ENCODE results near the gene FAF1.
A peak's percentile ranks its signal among the peaks of the same experiment; 100 is the strongest.
"Not testable (repeated sequence)": the region's sequence is repeated elsewhere in the genome, so short reads cannot be mapped to it uniquely, and the experiment has no call there.

The FAF1 gene

DNA sequence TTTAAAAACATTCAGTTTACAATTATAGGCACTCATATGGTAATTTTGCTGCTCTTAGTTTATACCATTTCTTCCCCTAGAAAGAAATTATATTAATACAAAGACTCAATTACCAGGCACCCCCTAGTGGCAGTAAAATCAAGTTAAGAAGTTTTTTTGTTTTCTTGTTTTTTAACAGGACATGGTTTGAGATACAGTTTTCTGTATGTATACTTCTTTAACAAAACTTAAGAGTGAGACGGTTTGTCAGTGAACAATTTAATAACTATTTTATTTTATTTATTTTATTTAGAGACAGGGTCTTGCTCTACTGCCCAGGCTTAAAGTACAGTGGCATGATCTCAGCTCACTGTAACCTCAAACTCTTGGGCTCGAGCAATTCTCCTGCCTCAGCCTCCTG is 224.6 kb downstream of the FAF1 start:
- DNase-seq (ENCODE audit: low read depth, low spot score): no peak
- ChIA-PET POLR2A (no interaction called here), CTCF (interaction anchor here (0.7 to 2.9 kb wide), 19 partner anchors 10 to 454 kb away, joined by 3 to 15 read pairs (median 6); no protein-coding TSS in a partner anchor)
- H3K4me3 ChIP-seq (ENCODE audit: low read depth, low read length): no peak overlapping the region
- TF ChIP-seq, protein P1, sequence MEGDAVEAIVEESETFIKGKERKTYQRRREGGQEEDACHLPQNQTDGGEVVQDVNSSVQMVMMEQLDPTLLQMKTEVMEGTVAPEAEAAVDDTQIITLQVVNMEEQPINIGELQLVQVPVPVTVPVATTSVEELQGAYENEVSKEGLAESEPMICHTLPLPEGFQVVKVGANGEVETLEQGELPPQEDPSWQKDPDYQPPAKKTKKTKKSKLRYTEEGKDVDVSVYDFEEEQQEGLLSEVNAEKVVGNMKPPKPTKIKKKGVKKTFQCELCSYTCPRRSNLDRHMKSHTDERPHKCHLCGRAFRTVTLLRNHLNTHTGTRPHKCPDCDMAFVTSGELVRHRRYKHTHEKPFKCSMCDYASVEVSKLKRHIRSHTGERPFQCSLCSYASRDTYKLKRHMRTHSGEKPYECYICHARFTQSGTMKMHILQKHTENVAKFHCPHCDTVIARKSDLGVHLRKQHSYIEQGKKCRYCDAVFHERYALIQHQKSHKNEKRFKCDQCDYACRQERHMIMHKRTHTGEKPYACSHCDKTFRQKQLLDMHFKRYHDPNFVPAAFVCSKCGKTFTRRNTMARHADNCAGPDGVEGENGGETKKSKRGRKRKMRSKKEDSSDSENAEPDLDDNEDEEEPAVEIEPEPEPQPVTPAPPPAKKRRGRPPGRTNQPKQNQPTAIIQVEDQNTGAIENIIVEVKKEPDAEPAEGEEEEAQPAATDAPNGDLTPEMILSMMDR (IDR thresholded peaks at IDR 0.05; ENCODE audit: insufficient read depth, low read length, missing control alignments): peak; percentile 14

DNA sequence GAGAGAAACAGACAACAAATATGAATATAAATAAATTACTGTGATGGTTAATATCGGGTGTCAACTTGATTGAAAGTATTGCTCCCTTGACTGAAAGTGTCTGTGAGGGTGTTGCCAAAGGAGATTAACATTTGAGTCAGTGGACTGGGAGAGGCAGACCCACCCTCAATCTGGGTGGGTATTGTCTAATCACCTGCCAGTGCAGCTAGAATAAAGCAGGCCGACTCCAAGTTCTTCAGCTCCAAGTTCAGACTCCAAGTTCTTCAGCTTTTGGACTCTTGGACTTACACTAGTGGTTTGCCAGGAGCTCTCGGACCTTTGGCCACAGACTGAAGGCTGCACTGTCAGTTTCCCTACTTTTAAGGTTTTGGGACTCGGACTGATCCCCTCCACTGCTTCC is 232.5 kb downstream of the FAF1 start:
- POLR2A ChIA-PET; DNase-seq (ENCODE audit: low read depth, low spot score); H3K4me3 ChIP-seq (ENCODE audit: low read depth, low read length): not testable (repeated sequence)
- CTCF ChIA-PET: interaction anchor here (1.1 to 1.3 kb wide), 2 partner anchors 9 to 107 kb away, joined by 3 to 6 read pairs; no protein-coding TSS in a partner anchor

DNA sequence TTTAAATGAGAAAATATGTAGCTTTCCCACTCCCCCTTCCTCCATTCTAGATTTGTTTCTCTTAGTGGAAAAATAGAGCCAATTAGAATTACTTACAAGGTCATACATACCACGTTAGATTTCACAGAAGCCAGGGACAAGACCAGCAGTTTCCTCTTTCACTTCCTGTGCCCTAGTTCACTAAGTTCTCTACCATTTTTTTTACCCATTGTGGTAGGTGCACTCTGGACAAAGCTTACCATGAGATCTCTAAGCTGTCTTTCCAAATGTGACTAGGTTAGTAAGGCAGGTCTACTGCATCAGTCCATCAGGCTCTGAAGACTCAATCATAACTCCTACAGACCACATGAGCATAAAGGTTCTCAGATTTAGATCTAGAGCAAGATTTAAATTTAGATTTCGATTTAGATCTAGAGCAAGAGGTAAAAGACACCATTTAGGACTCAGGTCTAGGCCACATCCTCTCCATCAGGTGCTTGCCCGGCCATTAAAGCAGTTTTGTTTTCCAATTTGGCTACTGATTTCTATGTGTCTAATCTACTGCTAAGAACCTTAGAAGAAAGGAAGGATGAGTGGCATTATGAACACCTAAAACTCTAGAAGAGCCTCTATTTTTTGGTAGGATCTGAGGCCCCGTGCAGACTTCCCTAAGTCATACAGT is 235.3 kb downstream of the FAF1 start:
- H3K4me3 ChIP-seq (ENCODE audit: low read depth, low read length): no peak overlapping the region
- POLR2A ChIA-PET: no interaction called here

DNA sequence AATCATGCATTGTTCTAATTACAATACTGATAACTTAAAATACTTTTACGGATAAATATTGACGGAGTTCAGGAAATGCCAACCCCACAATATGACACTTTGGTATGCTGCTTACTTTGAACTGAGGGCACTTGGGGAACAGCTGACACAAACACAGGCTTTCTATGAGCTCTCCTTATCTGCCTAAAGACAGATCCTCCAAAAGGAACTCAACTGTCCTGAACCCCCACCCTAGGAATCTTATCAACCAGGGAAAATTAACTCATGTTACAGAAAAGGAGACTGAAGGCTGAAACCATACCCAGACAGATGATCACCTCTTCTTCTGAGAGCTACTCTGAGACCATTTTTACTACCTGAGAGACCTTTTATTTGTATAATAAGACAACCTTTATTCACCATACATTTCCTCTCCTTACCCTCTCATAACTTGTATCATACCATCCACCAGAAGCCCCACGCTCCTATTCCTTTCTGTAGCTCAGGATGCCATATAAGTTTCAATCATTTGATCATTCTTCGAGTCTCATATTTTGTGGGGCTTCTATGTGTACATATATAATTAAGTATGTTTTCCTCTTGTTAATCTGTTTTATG is 239.5 kb downstream of the FAF1 start:
- no peak for DNase-seq (ENCODE audit: low read depth, low spot score)
- no peak overlapping the region for H3K4me3 ChIP-seq (ENCODE audit: low read depth, low read length)
- TF ChIP-seq, protein P1 (IDR thresholded peaks at IDR 0.05; ENCODE audit: insufficient read depth, low read length, missing control alignments): no peak
- CTCF ChIA-PET: interaction anchor here (4.3 to 5.9 kb wide), 2 partner anchors 14 to 16 kb away, joined by 15 to 29 read pairs; no protein-coding TSS in a partner anchor
- POLR2A ChIA-PET: no interaction called here

More for the DNA sequence above, 235.3 kb downstream of the FAF1 start:
- CTCF ChIA-PET: interaction anchor here (1.0 to 2.0 kb wide), 2 partner anchors 10 kb away, joined by 3 to 11 read pairs; no protein-coding TSS in a partner anchor
- no peak for DNase-seq (ENCODE audit: low read depth, low spot score)
- TF ChIP-seq, protein P1 (IDR thresholded peaks at IDR 0.05; ENCODE audit: insufficient read depth, low read length, missing control alignments): no peak

DNA sequence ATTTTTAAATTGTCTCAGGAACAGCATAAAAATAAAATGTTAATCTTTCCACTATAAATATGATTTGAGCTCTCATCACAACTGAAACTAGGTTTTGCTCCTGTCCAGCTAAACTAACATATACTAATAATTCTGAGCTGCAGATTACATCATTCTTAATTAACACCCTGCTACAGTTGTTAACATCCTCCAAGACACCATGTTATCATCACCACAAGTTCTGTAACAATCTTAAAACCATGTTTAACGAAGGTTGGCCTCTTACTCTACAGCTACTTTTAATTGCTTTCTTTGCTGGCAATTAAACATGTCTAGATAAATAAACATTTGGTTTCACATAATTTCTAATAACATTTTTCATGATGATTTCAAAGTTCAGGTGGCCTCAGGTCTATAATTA is 240.9 kb downstream of the FAF1 start:
- TF ChIP-seq, protein P1 (IDR thresholded peaks at IDR 0.05; ENCODE audit: insufficient read depth, low read length, missing control alignments): no peak
- ChIA-PET CTCF (interaction anchor here (4.3 to 5.9 kb wide), 2 partner anchors 15 to 16 kb away, joined by 15 to 29 read pairs; no protein-coding TSS in a partner anchor), POLR2A (no interaction called here)
- DNase-seq (ENCODE audit: low read depth, low spot score): no peak
- H3K4me3 ChIP-seq (ENCODE audit: low read depth, low read length): no peak overlapping the region

DNA sequence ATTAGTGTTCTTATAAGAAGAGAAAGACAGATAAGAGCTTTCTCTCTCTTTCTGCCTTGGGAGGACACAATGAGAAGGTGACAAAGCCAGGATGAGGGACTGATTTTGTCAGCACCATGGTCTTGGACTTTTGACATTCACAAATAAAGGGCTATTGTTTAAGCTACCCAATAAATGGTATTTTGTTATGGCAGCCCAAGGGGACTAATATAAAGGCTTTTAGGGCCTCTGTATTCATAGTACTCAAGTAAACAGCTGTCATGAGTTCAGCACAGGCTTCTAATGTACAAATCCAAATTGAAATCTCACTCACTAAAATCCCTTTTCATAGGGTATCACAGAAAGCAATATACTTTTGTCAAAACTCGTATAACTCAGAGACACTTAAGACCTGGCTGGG is 242.7 kb downstream of the FAF1 start:
- no peak for DNase-seq (ENCODE audit: low read depth, low spot score)
- TF ChIP-seq, protein P1 (IDR thresholded peaks at IDR 0.05; ENCODE audit: insufficient read depth, low read length, missing control alignments): no peak
- H3K4me3 ChIP-seq (ENCODE audit: low read depth, low read length): no peak overlapping the region
- CTCF ChIA-PET: interaction anchor here (1.5 to 5.9 kb wide), 3 partner anchors 13 to 349 kb away, joined by 4 to 29 read pairs (median 7); no protein-coding TSS in a partner anchor
- POLR2A ChIA-PET: no interaction called here

DNA sequence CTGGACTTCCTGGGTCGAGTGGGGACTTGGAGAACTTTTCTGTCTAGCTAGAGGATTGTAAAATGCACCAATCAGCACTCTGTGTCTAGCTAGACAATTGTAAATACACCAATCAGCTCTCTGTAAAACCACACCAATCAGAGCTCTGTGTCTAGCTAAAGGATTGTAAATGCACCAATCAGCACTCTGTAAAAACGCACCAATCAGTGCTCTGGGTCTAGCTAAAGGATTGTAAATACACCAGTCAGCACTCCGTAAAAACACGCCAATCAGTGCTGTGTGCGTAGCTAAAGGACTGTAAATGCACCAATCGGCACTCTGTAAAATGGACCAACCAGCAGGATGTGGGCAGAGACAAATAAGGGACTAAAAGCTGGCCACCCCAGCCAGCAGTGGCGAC is 243.6 kb downstream of the FAF1 start:
- POLR2A ChIA-PET; H3K4me3 ChIP-seq (ENCODE audit: low read depth, low read length); DNase-seq (ENCODE audit: low read depth, low spot score): not testable (repeated sequence)
- CTCF ChIA-PET: interaction anchor here (1.5 to 5.9 kb wide), 3 partner anchors 12 to 96 kb away, joined by 7 to 29 read pairs (median 7); no protein-coding TSS in a partner anchor
